Caco-2 (cell line): Measurements from ENCODE around the gene RPS16. TPM values are rescaled to one million over a fixed set of nuclear protein-coding genes. Genes with fewer than 3 reads are reported as not detected.

ENCODE experiments used
- BruUV-seq: library from RNA; stranded (reverse); fragments of 400-500 nt; replicated peaks from 2 replicates; lab custom pipeline; 2021; lab: Mats Ljungman, UMichigan
- CTCF ChIA-PET: fragments of 300-600 bp; sonication (Branson Sonifier 250); formaldehyde crosslinking; loops from one replicate; lab custom pipeline; 2022; ENCODE audit warnings: antibody characterized with exemption; lab: Charles Lee
- POLR2A ChIA-PET: fragments of 300-600 bp; sonication (Branson Sonifier 250); formaldehyde crosslinking; loops from one replicate; lab custom pipeline; 2022; ENCODE audit warnings: antibody characterized with exemption; lab: Charles Lee
- DNase-seq, 2 experiments: peaks; one replicate each; pipeline versions ENCODE4 v3.0.0 to v3.0.0-alpha.2; 2020 to 2022
- H3K27me3 ChIP-seq: replicated peaks from 2 replicates; pipeline ENCODE4 v1.6.0; 2011; ENCODE audit warnings: low read length; ENCODE audit not compliant: control insufficient read depth, insufficient read depth
- H3K36me3 ChIP-seq: 2 replicates; pipeline ENCODE4 v1.5.1; 2011; ENCODE audit warnings: low read length; ENCODE audit not compliant: control insufficient read depth, insufficient read depth
- H3K4me1 ChIP-seq: fragments of 250-450 bp; sonication (Bioruptor Pico); 2 replicates; pipeline ENCODE4 v1.5.1; 2020; ENCODE audit warnings: mild to moderate bottlenecking
- H3K4me3 ChIP-seq: 2 replicates; pipeline ENCODE4 v1.5.1; 2011; ENCODE audit warnings: low read depth, mild to moderate bottlenecking, control low read depth, low read length
- H3K9me3 ChIP-seq: fragments of 250-450 bp; sonication (Bioruptor Pico); 2 replicates; pipeline ENCODE4 v1.5.1; 2020; ENCODE audit warnings: mild to moderate bottlenecking, moderate library complexity
- H3K27ac Mint-ChIP-seq: one replicate; pipeline ENCODE4 v1.8.0; 2022; ENCODE audit warnings: mixed read lengths; ENCODE audit not compliant: unreplicated experiment
- H3K27me3 Mint-ChIP-seq: one replicate; pipeline ENCODE4 v1.8.0; 2022; ENCODE audit warnings: mixed read lengths; ENCODE audit not compliant: insufficient read depth, unreplicated experiment
- H3K36me3 Mint-ChIP-seq: one replicate; pipeline ENCODE4 v1.8.0; 2022; ENCODE audit warnings: mild to moderate bottlenecking, mixed read lengths; ENCODE audit not compliant: insufficient read depth, unreplicated experiment
- H3K4me1 Mint-ChIP-seq: one replicate; pipeline ENCODE4 v1.8.0; 2022; ENCODE audit warnings: low read depth, mixed read lengths; ENCODE audit not compliant: unreplicated experiment
- H3K4me3 Mint-ChIP-seq: one replicate; pipeline ENCODE4 v1.8.0; 2022; ENCODE audit warnings: mild to moderate bottlenecking, moderate library complexity, mixed read lengths; ENCODE audit not compliant: unreplicated experiment
- H3K9me3 Mint-ChIP-seq: one replicate; pipeline ENCODE4 v1.8.0; 2022; ENCODE audit warnings: mixed read lengths; ENCODE audit not compliant: unreplicated experiment
- CTCF ChIP-seq, 2 experiments: fragments of 200-600 bp in 1 of 2; IDR thresholded peaks; 1 replicate in 1 of 2; 2 replicates in 1 of 2; pipeline versions ENCODE4 v1.5.1 to v1.8.0; 2011 to 2022; ENCODE audit warnings: antibody characterized with exemption in 1 of 2, control low read depth in 1 of 2, inconsistent platforms in 1 of 2, low read depth in 1 of 2, low read length in 1 of 2, mild to moderate bottlenecking in 1 of 2, moderate library complexity in 1 of 2; ENCODE audit not compliant: insufficient read depth in 1 of 2, severe bottlenecking in 1 of 2, unreplicated experiment in 1 of 2
- intact Hi-C: fragments of 100-400 bp; cut with micrococcal nuclease; formaldehyde crosslinking; loops from one replicate; pipeline ENCODE4 v1.10.0; 2022; ENCODE audit not compliant: unreplicated experiment
- total RNA-seq: library from RNA; stranded (reverse); gene quantifications from 2 replicates; pipeline ENCODE4 v1.2.3, GENCODE V29; 2022

Gene RPS16
- total RNA-seq, 1 experiment from 2014 or later, result 2,801 TPM

- H3K9me3 ChIP-seq, result no peaks in the 10 kb centered on the region
- H3K9me3 Mint-ChIP-seq, result no peaks in the 10 kb centered on the region
- TSS peak; percentile 94 for BruUV-seq
- no peak for DNase-seq
- intact Hi-C loops, result loop anchor here (1.0 to 2.0 kb wide), 3 partner anchors 8 to 58 kb away; partner anchors contain the start of gene TIMM50
- peaks cover 42% of the 10 kb centered on the region for H3K36me3 Mint-ChIP-seq
- peak overlapping the region; percentile 98 for H3K27ac Mint-ChIP-seq
- CTCF ChIA-PET, result interaction anchor here (0.5 to 2.0 kb wide), 3 partner anchors 31 to 1993 kb away, joined by 3 to 8 read pairs (median 7); no protein-coding TSS in a partner anchor
- H3K4me1 Mint-ChIP-seq, result peaks cover 13% of the 10 kb centered on the region
- no peaks in the 10 kb centered on the region for H3K27me3 Mint-ChIP-seq
- H3K4me3 Mint-ChIP-seq, result peak overlapping the region; percentile 95
- peak overlapping the region; percentile 92 for H3K4me3 ChIP-seq
- POLR2A ChIA-PET, result interaction anchor here (0.9 to 2.3 kb wide), 3 partner anchors 9 to 54 kb away, joined by 3 to 53 read pairs (median 4); partner anchors contain the start of genes MED29, PAF1 and RPS16
- H3K4me1 ChIP-seq, result peaks cover 8% of the 10 kb centered on the region
- no peak for TF ChIP-seq CTCF (IDR thresholded peaks at IDR 0.05; ENCODE audit: insufficient read depth in 1 of 2, low read depth in 1 of 2, low read length in 1 of 2, severe bottlenecking in 1 of 2, unreplicated experiment in 1 of 2)
- peaks cover 3% of the 10 kb centered on the region for H3K36me3 ChIP-seq
- no peaks in the 10 kb centered on the region for H3K27me3 ChIP-seq
These were observed 8.9 kb upstream of the RPS16 start for GRCh38 chr19:39444598-39445195.

- H3K9me3 Mint-ChIP-seq, result no peaks in the 10 kb centered on the region
- no peaks in the 10 kb centered on the region for H3K27me3 Mint-ChIP-seq
- Histone ChIP-seq H3K4me1 (peaks cover 18% of the 10 kb centered on the region), H3K27me3 (no peaks in the 10 kb centered on the region), H3K36me3 (peaks cover 1% of the 10 kb centered on the region), H3K4me3 (no peak overlapping the region), H3K9me3 (no peaks in the 10 kb centered on the region)
- peak overlapping the region; percentile 42 for H3K4me3 Mint-ChIP-seq
- H3K27ac Mint-ChIP-seq, result peak overlapping the region; percentile 60
- CTCF ChIA-PET, result interaction anchor here (0.7 to 1.2 kb wide), 6 partner anchors 24 to 102 kb away, joined by 3 to 4 read pairs (median 4); partner anchors contain the start of genes DLL3 and EID2
- BruUV-seq, result no TSS peak
- peak; percentile 67 to 71 for DNase-seq
- POLR2A ChIA-PET, result interaction anchor here (0.6 to 1.1 kb wide), 5 partner anchors 9 to 60 kb away, joined by 3 to 5 read pairs (median 3); partner anchors contain the start of genes MED29 and PAF1
- peaks cover 33% of the 10 kb centered on the region for H3K36me3 Mint-ChIP-seq
- H3K4me1 Mint-ChIP-seq, result peaks cover 23% of the 10 kb centered on the region
- intact Hi-C loops, result no loop called here
- no peak for TF ChIP-seq CTCF (IDR thresholded peaks at IDR 0.05; ENCODE audit: insufficient read depth in 1 of 2, low read depth in 1 of 2, low read length in 1 of 2, severe bottlenecking in 1 of 2, unreplicated experiment in 1 of 2)
These were observed 2.7 kb upstream of the RPS16 start for GRCh38 chr19:39438270-39438934.

- H3K27ac Mint-ChIP-seq, result peak overlapping the region; percentile 93
- H3K27me3 Mint-ChIP-seq, result no peaks in the 10 kb centered on the region
- ChIA-PET CTCF (interaction anchor here (0.6 to 2.0 kb wide), 13 partner anchors 22 to 245 kb away, joined by 3 to 22 read pairs (median 5); partner anchors contain the start of genes EID2B, PAF1, PLEKHG2 and SAMD4B), POLR2A (interaction anchor here (0.6 to 1.7 kb wide), 37 partner anchors 8 to 1341 kb away, joined by 3 to 54 read pairs (median 5); partner anchors contain the start of genes DLL3, EID2, EIF3K and FBL)
- Histone ChIP-seq H3K27me3 (no peaks in the 10 kb centered on the region), H3K9me3 (no peaks in the 10 kb centered on the region), H3K36me3 (peaks cover 7% of the 10 kb centered on the region), H3K4me3 (peak overlapping the region; percentile 63), H3K4me1 (peaks cover 18% of the 10 kb centered on the region)
- H3K9me3 Mint-ChIP-seq, result no peaks in the 10 kb centered on the region
- peak overlapping the region; percentile 87 for H3K4me3 Mint-ChIP-seq
- BruUV-seq, result TSS peak; percentile 98
- H3K36me3 Mint-ChIP-seq, result peaks cover 53% of the 10 kb centered on the region
- intact Hi-C loops, result loop anchor here (1.0 kb wide), 2 partner anchors 9 to 24 kb away; partner anchors contain the start of genes PLEKHG2 and SUPT5H
- no peak for DNase-seq
- no peak for TF ChIP-seq CTCF (IDR thresholded peaks at IDR 0.05; ENCODE audit: insufficient read depth in 1 of 2, low read depth in 1 of 2, low read length in 1 of 2, severe bottlenecking in 1 of 2, unreplicated experiment in 1 of 2)
- peaks cover 23% of the 10 kb centered on the region for H3K4me1 Mint-ChIP-seq
These were observed 584 bp upstream of the RPS16 start for GRCh38 chr19:39436350-39436716.
